NT2/D1 (cell line): ENCODE results near the gene P4HA2.

ENCODE experiments used
- DNase-seq: peaks from one replicate; pipeline ENCODE4 v3.0.0-alpha.2; 2011; ENCODE audit warnings: low read depth, low spot score
- H3K27me3 ChIP-seq: 2 replicates; pipeline ENCODE4 v1.6.0; 2011; ENCODE audit warnings: mild to moderate bottlenecking; ENCODE audit not compliant: insufficient read length, insufficient read depth
- H3K36me3 ChIP-seq: 2 replicates; pipeline ENCODE4 v1.6.1; 2011; ENCODE audit warnings: mild to moderate bottlenecking, low read length, mixed read lengths; ENCODE audit not compliant: insufficient read depth, insufficient read length
- H3K4me1 ChIP-seq: 2 replicates; pipeline ENCODE4 v1.5.1; 2011; ENCODE audit not compliant: insufficient read depth, insufficient read length
- H3K4me3 ChIP-seq: 2 replicates; pipeline ENCODE4 v1.5.1; 2011; ENCODE audit warnings: low read depth; ENCODE audit not compliant: insufficient read length
- H3K9ac ChIP-seq: 2 replicates; pipeline ENCODE4 v1.6.0; 2011; ENCODE audit warnings: low read depth; ENCODE audit not compliant: insufficient read length
- H3K9me3 ChIP-seq: 2 replicates; pipeline ENCODE4 v1.5.1; 2011; ENCODE audit warnings: mild to moderate bottlenecking, low read length; ENCODE audit not compliant: insufficient read depth
- SUZ12 ChIP-seq: IDR thresholded peaks from 2 replicates; pipeline ENCODE4 v1.6.1; 2011; ENCODE audit not compliant: insufficient read length, insufficient read depth; ENCODE audit errors: extremely low read depth
- YY1 ChIP-seq: IDR thresholded peaks from 2 replicates; pipeline ENCODE4 v1.6.1; 2011; ENCODE audit not compliant: insufficient read length, insufficient read depth
- ZNF274 ChIP-seq: IDR thresholded peaks from 2 replicates; pipeline ENCODE4 v1.6.1; 2011; ENCODE audit warnings: mild to moderate bottlenecking, low read depth, low read length

P4HA2 gene

GRCh38 chr5:132193165-132193694 lies 34.4 kb downstream of the P4HA2 start:
- no peak for DNase-seq
- Histone ChIP-seq H3K4me3 (no peak overlapping the region), H3K36me3 (peaks cover 35% of the 10 kb centered on the region)

GRCh38 chr5:132190161-132190817 lies 37.4 kb downstream of the P4HA2 start:
- H3K4me3 ChIP-seq: no peak overlapping the region
- H3K9ac ChIP-seq: no peak overlapping the region
- no peaks in the 10 kb centered on the region for H3K4me1 ChIP-seq
- DNase-seq: peak; percentile 43
- H3K36me3 ChIP-seq: peaks cover 25% of the 10 kb centered on the region
- H3K9me3 ChIP-seq: no peaks in the 10 kb centered on the region
- TF ChIP-seq ZNF274: no peak
- no peak for TF ChIP-seq YY1
- no peak for TF ChIP-seq SUZ12
- H3K27me3 ChIP-seq: no peaks in the 10 kb centered on the region

More at GRCh38 chr5:132193165-132193694, 34.4 kb downstream of the P4HA2 start:
- H3K4me1 ChIP-seq: no peaks in the 10 kb centered on the region
- H3K9ac ChIP-seq: no peak overlapping the region
- H3K27me3 ChIP-seq: no peaks in the 10 kb centered on the region
- TF ChIP-seq YY1 (no peak), ZNF274 (no peak), SUZ12 (no peak)
- no peaks in the 10 kb centered on the region for H3K9me3 ChIP-seq

DNA sequence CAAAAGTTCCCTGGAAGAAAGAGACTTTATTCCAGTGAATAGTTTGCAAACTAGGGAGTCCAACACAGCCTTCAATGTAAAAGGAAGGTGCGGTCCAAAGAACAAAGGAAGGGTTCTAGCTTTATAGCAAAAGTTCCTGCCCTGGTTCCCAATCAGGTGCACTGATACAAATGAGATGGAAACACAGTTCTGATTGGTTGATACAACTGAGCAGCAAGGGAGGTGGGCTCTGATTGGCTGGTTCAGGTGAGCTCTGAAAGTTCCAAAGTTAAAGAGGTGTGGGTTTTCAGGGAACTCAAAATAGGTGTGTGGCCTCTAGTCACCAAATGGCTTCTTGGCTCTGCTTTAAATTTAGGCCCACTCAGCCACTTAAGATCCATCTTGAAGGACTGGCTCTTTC lies 43.1 kb downstream of the P4HA2 start:
- H3K27me3 ChIP-seq: no peaks in the 10 kb centered on the region
- H3K4me1 ChIP-seq: peaks cover 2% of the 10 kb centered on the region
- no peaks in the 10 kb centered on the region for H3K9me3 ChIP-seq
- no peak for TF ChIP-seq SUZ12
- no peak for TF ChIP-seq YY1
- no peak for TF ChIP-seq ZNF274
- no peaks in the 10 kb centered on the region for H3K36me3 ChIP-seq
- no peak for DNase-seq
- no peak overlapping the region for H3K9ac ChIP-seq
- H3K4me3 ChIP-seq: no peak overlapping the region

DNA sequence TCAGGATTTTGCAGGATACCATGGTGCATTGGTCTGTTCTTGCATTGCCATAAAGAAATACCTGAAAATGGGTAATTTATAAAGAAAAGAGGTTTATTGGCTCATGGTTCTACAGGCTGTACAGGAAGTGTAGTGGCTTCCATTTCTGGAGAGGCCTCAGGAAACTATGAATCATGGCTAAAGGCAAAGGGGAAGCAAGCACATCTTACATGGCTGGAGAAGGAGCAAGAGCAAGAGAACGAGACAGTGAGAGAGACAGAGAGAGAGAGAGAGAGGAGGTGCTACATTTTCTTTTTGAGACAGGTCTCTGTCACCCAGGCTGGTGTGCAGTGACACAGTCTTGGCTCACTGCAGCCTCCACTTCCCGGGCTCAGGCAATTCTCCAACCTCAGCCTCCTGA lies 43.9 kb downstream of the P4HA2 start:
- no peaks in the 10 kb centered on the region for H3K9me3 ChIP-seq
- TF ChIP-seq YY1 (no peak), SUZ12 (no peak), ZNF274 (no peak)
- no peaks in the 10 kb centered on the region for H3K36me3 ChIP-seq
- H3K27me3 ChIP-seq: no peaks in the 10 kb centered on the region
- DNase-seq: no peak
- no peak overlapping the region for H3K4me3 ChIP-seq
- no peak overlapping the region for H3K9ac ChIP-seq
- peaks cover 2% of the 10 kb centered on the region for H3K4me1 ChIP-seq

GRCh38 chr5:132182359-132183040 lies 45.2 kb downstream of the P4HA2 start:
- Histone ChIP-seq H3K36me3 (no peaks in the 10 kb centered on the region), H3K27me3 (no peaks in the 10 kb centered on the region), H3K9me3 (no peaks in the 10 kb centered on the region), H3K9ac (no peak overlapping the region), H3K4me3 (no peak overlapping the region), H3K4me1 (peaks cover 2% of the 10 kb centered on the region)
- no peak for TF ChIP-seq ZNF274
- no peak for TF ChIP-seq YY1
- no peak for TF ChIP-seq SUZ12
- DNase-seq: no peak

DNA sequence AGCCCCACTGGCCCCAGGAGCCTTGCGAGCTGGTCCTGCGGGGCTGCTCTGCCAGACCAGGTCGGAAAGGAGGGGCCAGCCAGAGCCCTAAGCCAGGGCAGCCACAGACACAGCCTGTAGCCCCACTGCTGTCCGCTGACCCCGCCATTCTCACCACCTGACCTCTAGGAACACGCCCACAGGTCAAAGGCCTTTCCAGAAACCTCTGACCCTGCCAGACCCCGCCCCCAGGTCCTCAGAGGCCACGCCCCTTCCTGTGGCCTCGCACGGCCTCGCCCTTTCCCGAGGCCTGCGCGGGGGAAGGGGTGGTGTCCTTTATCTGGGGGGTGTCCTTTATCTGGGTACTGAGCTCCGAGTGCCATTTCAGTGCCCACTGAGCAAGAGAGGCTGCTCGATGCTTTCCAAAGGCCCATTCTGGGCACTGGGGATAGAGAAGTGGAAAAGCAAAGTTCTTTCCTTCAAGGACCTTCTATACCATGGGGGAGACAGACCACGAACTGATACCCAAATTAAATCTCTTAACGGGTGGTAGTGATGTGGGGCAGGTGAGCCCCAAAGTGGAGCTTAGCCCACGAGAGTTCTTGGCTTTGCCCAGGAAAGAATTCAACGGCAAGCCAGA lies 46.5 kb downstream of the P4HA2 start:
- H3K4me1 ChIP-seq: peaks cover 2% of the 10 kb centered on the region

GRCh38 chr5:132180134-132180745 lies 47.4 kb downstream of the P4HA2 start:
- H3K36me3 ChIP-seq: no peaks in the 10 kb centered on the region
- TF ChIP-seq YY1 (no peak), ZNF274 (no peak), SUZ12 (no peak)
- no peaks in the 10 kb centered on the region for H3K27me3 ChIP-seq
- H3K4me3 ChIP-seq: no peak overlapping the region
- DNase-seq: peak; percentile 30
- no peak overlapping the region for H3K9ac ChIP-seq
- no peaks in the 10 kb centered on the region for H3K9me3 ChIP-seq
- peaks cover 2% of the 10 kb centered on the region for H3K4me1 ChIP-seq

More for the DNA sequence above, 46.5 kb downstream of the P4HA2 start:
- DNase-seq: no peak
- Histone ChIP-seq H3K9ac (no peak overlapping the region), H3K9me3 (no peaks in the 10 kb centered on the region), H3K27me3 (no peaks in the 10 kb centered on the region), H3K36me3 (no peaks in the 10 kb centered on the region), H3K4me3 (no peak overlapping the region)
- TF ChIP-seq SUZ12 (no peak), ZNF274 (no peak), YY1 (no peak)
